ENCODE results near the gene RPS6KA6. TPM values are rescaled to one million over a fixed set of nuclear protein-coding genes. Genes with fewer than 3 reads are reported as not detected.

Gene RPS6KA6
- total RNA-seq, 1 experiment from 2014 or later = not detected

DNA sequence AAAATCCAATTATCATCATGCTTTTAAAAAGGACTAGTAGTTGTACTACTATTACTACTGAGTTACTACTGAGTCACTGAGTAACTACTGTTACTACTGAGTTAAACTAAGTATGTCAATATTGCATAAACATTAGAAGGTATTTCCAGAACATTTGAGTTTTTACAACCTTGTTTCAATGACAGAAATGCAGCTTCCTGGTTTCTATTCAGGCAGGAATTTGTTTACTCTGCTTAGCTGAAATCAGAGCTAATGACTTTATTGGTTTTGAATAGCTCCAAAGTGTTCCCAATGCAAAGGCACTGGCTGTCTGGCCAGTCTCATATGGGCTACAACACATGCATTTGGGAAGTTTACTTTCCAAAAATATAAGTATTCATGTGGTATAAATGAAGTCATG is 12.0 kb downstream of the RPS6KA6 start:
- TF ChIP-seq, protein P1, sequence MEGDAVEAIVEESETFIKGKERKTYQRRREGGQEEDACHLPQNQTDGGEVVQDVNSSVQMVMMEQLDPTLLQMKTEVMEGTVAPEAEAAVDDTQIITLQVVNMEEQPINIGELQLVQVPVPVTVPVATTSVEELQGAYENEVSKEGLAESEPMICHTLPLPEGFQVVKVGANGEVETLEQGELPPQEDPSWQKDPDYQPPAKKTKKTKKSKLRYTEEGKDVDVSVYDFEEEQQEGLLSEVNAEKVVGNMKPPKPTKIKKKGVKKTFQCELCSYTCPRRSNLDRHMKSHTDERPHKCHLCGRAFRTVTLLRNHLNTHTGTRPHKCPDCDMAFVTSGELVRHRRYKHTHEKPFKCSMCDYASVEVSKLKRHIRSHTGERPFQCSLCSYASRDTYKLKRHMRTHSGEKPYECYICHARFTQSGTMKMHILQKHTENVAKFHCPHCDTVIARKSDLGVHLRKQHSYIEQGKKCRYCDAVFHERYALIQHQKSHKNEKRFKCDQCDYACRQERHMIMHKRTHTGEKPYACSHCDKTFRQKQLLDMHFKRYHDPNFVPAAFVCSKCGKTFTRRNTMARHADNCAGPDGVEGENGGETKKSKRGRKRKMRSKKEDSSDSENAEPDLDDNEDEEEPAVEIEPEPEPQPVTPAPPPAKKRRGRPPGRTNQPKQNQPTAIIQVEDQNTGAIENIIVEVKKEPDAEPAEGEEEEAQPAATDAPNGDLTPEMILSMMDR (IDR thresholded peaks at IDR 0.05; ENCODE audit: unreplicated experiment) = no peak
- DNase-seq (ENCODE audit: unreplicated experiment) = no peak
- Mint-ChIP-seq H3K27ac (ENCODE audit: low read depth, unreplicated experiment) (no peak overlapping the region), H3K4me1 (ENCODE audit: insufficient read depth, unreplicated experiment) (no peaks in the 10 kb centered on the region), H3K27me3 (ENCODE audit: insufficient read depth, unreplicated experiment) (no peaks in the 10 kb centered on the region), H3K36me3 (ENCODE audit: insufficient read depth, unreplicated experiment) (no peaks in the 10 kb centered on the region), H3K9me3 (ENCODE audit: unreplicated experiment) (no peaks in the 10 kb centered on the region), H3K4me3 (ENCODE audit: unreplicated experiment) (no peak overlapping the region)
- no TSS peak for BruUV-seq (replicated peaks)
- ChIA-PET POLR2A (no interaction called here), CTCF (no interaction called here)
- intact Hi-C loops (cut with micrococcal nuclease) = no loop called here

DNA sequence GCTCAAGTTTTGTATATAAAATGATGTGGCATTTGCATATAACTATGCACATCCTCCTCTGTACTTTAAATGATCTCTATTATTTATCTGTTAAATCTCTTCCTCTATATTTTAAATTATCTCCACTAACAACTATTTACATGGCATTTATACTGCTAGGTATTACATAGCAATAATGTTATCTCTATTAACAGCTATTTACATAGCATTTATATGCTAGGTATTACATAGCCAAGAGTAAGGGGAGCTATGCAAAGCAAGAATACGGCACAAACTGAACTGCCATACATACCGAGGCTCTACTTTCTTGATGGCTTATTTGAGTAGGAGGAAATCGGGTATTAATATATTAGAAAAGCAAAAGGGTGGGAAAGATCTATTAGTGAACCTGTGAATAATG is 12.7 kb downstream of the RPS6KA6 start:
- ChIA-PET POLR2A (no interaction called here), CTCF (no interaction called here)
- Mint-ChIP-seq H3K9me3 (ENCODE audit: unreplicated experiment) (no peaks in the 10 kb centered on the region), H3K36me3 (ENCODE audit: insufficient read depth, unreplicated experiment) (no peaks in the 10 kb centered on the region), H3K27ac (ENCODE audit: low read depth, unreplicated experiment) (no peak overlapping the region), H3K27me3 (ENCODE audit: insufficient read depth, unreplicated experiment) (no peaks in the 10 kb centered on the region), H3K4me3 (ENCODE audit: unreplicated experiment) (no peak overlapping the region), H3K4me1 (ENCODE audit: insufficient read depth, unreplicated experiment) (no peaks in the 10 kb centered on the region)
- DNase-seq (ENCODE audit: unreplicated experiment) = no peak
- no TSS peak for BruUV-seq (replicated peaks)
- TF ChIP-seq, protein P1 (IDR thresholded peaks at IDR 0.05; ENCODE audit: unreplicated experiment) = no peak
- intact Hi-C loops (cut with micrococcal nuclease) = no loop called here

DNA sequence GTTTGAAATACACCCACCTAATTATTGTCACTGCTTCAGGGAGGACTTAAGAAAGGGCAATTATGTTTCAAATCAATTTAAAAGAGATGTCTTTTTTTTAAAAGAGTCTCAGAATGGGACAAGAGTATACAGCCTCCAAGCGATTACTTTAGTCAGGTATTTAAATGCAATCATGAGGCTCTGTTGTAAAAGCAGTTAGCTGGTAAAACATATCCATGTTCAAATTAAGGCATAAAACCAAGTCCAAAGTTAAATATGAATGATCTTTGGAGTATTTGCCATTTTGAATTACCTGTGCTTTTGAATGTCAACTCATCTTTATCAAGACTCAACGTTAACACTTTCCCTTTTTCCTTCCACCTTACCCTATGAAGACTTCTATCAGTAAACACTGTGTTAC is 13.7 kb downstream of the RPS6KA6 start:
- DNase-seq (ENCODE audit: unreplicated experiment) = no peak
- H3K27me3 Mint-ChIP-seq (ENCODE audit: insufficient read depth, unreplicated experiment) = no peaks in the 10 kb centered on the region
- CTCF ChIA-PET = no interaction called here
- POLR2A ChIA-PET = no interaction called here
- H3K4me3 Mint-ChIP-seq (ENCODE audit: unreplicated experiment) = no peak overlapping the region
- TF ChIP-seq, protein P1 (IDR thresholded peaks at IDR 0.05; ENCODE audit: unreplicated experiment) = no peak
- no peaks in the 10 kb centered on the region for H3K36me3 Mint-ChIP-seq (ENCODE audit: insufficient read depth, unreplicated experiment)
- intact Hi-C loops (cut with micrococcal nuclease) = no loop called here
- no peaks in the 10 kb centered on the region for H3K9me3 Mint-ChIP-seq (ENCODE audit: unreplicated experiment)
- BruUV-seq (replicated peaks) = no TSS peak
- H3K27ac Mint-ChIP-seq (ENCODE audit: low read depth, unreplicated experiment) = no peak overlapping the region
- no peaks in the 10 kb centered on the region for H3K4me1 Mint-ChIP-seq (ENCODE audit: insufficient read depth, unreplicated experiment)

DNA sequence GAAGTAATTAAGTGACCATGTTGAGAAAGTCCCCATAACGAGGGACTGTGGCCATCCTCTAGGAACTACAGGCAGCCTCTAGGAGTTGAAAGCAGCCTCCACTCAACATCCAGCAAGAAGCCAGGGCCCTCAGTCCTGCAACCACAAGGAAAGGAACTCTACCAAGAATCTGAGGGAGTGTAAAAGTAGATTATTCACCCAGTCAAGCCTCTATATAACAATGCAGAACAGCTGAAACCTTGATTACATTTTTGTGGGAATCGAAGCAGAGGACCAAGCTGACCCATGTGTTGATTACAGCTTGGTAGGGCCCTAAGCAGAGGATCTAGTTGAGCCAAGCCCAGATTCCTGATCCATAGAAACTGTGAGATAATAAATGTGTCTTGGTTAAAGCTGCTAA is 17.1 kb downstream of the RPS6KA6 start:
- intact Hi-C loops (cut with micrococcal nuclease) = no loop called here
- Mint-ChIP-seq H3K27ac (ENCODE audit: low read depth, unreplicated experiment) (no peak overlapping the region), H3K4me3 (ENCODE audit: unreplicated experiment) (no peak overlapping the region), H3K4me1 (ENCODE audit: insufficient read depth, unreplicated experiment) (no peaks in the 10 kb centered on the region), H3K27me3 (ENCODE audit: insufficient read depth, unreplicated experiment) (peaks cover 11% of the 10 kb centered on the region), H3K9me3 (ENCODE audit: unreplicated experiment) (no peaks in the 10 kb centered on the region), H3K36me3 (ENCODE audit: insufficient read depth, unreplicated experiment) (no peaks in the 10 kb centered on the region)
- ChIA-PET POLR2A (no interaction called here), CTCF (no interaction called here)
- BruUV-seq (replicated peaks) = no TSS peak
- no peak for DNase-seq (ENCODE audit: unreplicated experiment)
- TF ChIP-seq, protein P1 (IDR thresholded peaks at IDR 0.05; ENCODE audit: unreplicated experiment) = no peak
